SK-N-SH (cell line): ENCODE results near the gene ATL1.

Experiments
- CTCF ChIP-seq: fragments of 200-600 bp; sonication (generic); IDR thresholded peaks from 2 replicates; pipeline ENCODE4 v1.6.1; 2017; ENCODE audit warnings: antibody characterized with exemption, mild to moderate bottlenecking, moderate library complexity
- ELF1 ChIP-seq: IDR thresholded peaks from 2 replicates; pipeline ENCODE4 v1.4.0; 2012
- EP300 ChIP-seq, 2 experiments: IDR thresholded peaks; 2 replicates each; pipeline versions ENCODE4 v1.4.0 to v1.6.1; 2012; ENCODE audit warnings: borderline replicate concordance in 1 of 2, low read depth in 1 of 2, low read length in 1 of 2
- NFIC ChIP-seq: IDR thresholded peaks from 2 replicates; pipeline ENCODE4 v1.4.0; 2012; ENCODE audit warnings: borderline replicate concordance
- POLR2AphosphoS5 ChIP-seq: IDR thresholded peaks from 2 replicates; pipeline ENCODE4 v1.6.1; 2012; ENCODE audit warnings: low read depth, low read length
- RFX5 ChIP-seq: IDR thresholded peaks from 2 replicates; pipeline ENCODE4 v1.6.1; 2012; ENCODE audit warnings: mild to moderate bottlenecking, improper control_type of control experiment, low read length
- TF ChIP-seq, protein P1 (sequence below): IDR thresholded peaks from 2 replicates; pipeline ENCODE4 v1.6.1; 2012; ENCODE audit warnings: mild to moderate bottlenecking, low read depth, low read length, moderate library complexity

GRCh38 chr14:50603565-50603964 is 43.6 kb downstream of the ATL1 start:
- TF ChIP-seq EP300 (IDR thresholded peaks at IDR 0.05; ENCODE audit: borderline replicate concordance in 1 of 2, low read depth in 1 of 2, low read length in 1 of 2): no peak
- no peak for TF ChIP-seq CTCF
- TF ChIP-seq POLR2AphosphoS5: no peak
- TF ChIP-seq RFX5: no peak
- TF ChIP-seq, protein P1, sequence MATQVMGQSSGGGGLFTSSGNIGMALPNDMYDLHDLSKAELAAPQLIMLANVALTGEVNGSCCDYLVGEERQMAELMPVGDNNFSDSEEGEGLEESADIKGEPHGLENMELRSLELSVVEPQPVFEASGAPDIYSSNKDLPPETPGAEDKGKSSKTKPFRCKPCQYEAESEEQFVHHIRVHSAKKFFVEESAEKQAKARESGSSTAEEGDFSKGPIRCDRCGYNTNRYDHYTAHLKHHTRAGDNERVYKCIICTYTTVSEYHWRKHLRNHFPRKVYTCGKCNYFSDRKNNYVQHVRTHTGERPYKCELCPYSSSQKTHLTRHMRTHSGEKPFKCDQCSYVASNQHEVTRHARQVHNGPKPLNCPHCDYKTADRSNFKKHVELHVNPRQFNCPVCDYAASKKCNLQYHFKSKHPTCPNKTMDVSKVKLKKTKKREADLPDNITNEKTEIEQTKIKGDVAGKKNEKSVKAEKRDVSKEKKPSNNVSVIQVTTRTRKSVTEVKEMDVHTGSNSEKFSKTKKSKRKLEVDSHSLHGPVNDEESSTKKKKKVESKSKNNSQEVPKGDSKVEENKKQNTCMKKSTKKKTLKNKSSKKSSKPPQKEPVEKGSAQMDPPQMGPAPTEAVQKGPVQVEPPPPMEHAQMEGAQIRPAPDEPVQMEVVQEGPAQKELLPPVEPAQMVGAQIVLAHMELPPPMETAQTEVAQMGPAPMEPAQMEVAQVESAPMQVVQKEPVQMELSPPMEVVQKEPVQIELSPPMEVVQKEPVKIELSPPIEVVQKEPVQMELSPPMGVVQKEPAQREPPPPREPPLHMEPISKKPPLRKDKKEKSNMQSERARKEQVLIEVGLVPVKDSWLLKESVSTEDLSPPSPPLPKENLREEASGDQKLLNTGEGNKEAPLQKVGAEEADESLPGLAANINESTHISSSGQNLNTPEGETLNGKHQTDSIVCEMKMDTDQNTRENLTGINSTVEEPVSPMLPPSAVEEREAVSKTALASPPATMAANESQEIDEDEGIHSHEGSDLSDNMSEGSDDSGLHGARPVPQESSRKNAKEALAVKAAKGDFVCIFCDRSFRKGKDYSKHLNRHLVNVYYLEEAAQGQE: no peak
- no peak for TF ChIP-seq ELF1
- no peak for TF ChIP-seq NFIC
